Vagina (tissue), 2 donors: ENCODE results near the gene VPS45.

ENCODE experiments used
- POLR2A ChIP-seq, 2 donors: fragments of 450-650 bp; IDR thresholded peaks; one replicate each; pipeline ENCODE4 v1.6.1; 2017; ENCODE audit warnings: antibody characterized with exemption in 2 of 2, mild to moderate bottlenecking in 2 of 2, moderate library complexity in 2 of 2
- POLR2AphosphoS5 ChIP-seq, 2 donors: sonication (generic); formaldehyde crosslinking; IDR thresholded peaks; one replicate each; pipeline ENCODE4 v1.9.0; 2017; ENCODE audit warnings: antibody characterized with exemption in 2 of 2, mild to moderate bottlenecking in 2 of 2, low read depth in 1 of 2; ENCODE audit not compliant: insufficient read depth in 1 of 2
- TF ChIP-seq, protein P1 (sequence below), 3 experiments: fragments of 450-650 bp in 2 of 3; fragments of 200-600 bp in 1 of 3; sonication (generic) in 1 of 3; IDR thresholded peaks; one replicate each; pipeline ENCODE4 v1.5.1; 2017 to 2019; ENCODE audit warnings: antibody characterized with exemption in 3 of 3, mild to moderate bottlenecking in 2 of 3, moderate library complexity in 2 of 3

GRCh38 chr1:150053926-150054325, 13.7 kb upstream of the VPS45 start:
- TF ChIP-seq, protein P1, sequence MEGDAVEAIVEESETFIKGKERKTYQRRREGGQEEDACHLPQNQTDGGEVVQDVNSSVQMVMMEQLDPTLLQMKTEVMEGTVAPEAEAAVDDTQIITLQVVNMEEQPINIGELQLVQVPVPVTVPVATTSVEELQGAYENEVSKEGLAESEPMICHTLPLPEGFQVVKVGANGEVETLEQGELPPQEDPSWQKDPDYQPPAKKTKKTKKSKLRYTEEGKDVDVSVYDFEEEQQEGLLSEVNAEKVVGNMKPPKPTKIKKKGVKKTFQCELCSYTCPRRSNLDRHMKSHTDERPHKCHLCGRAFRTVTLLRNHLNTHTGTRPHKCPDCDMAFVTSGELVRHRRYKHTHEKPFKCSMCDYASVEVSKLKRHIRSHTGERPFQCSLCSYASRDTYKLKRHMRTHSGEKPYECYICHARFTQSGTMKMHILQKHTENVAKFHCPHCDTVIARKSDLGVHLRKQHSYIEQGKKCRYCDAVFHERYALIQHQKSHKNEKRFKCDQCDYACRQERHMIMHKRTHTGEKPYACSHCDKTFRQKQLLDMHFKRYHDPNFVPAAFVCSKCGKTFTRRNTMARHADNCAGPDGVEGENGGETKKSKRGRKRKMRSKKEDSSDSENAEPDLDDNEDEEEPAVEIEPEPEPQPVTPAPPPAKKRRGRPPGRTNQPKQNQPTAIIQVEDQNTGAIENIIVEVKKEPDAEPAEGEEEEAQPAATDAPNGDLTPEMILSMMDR (IDR thresholded peaks at IDR 0.05) = no peak
- TF ChIP-seq POLR2A (IDR thresholded peaks at IDR 0.05) (no peak), POLR2AphosphoS5 (IDR thresholded peaks at IDR 0.05; ENCODE audit: insufficient read depth in 1 of 2, low read depth in 1 of 2) (no peak)
